Spleen (tissue), 11 donors: Measurements from ENCODE around the gene CHRDL2. TPM values are rescaled to one million over a fixed set of nuclear protein-coding genes. Genes with fewer than 3 reads are reported as not detected.

Source experiments
- DNase-seq: peaks from one replicate; pipeline ENCODE4 v3.0.0-alpha.2; 2020
- H3K27ac ChIP-seq, 8 donors: fragments of 200-600 bp; sonication (generic) in 7 of 8; 1 replicate in 4 of 8; 2 replicates in 4 of 8; pipeline versions ENCODE4 v1.5.0 to v1.8.0; 2016 to 2021; ENCODE audit warnings: inconsistent platforms in 4 of 8, mild to moderate bottlenecking in 4 of 8, moderate library complexity in 1 of 8
- H3K27me3 ChIP-seq, 7 donors: fragments of 200-600 bp; sonication (generic) in 6 of 7; replicated peaks in 1 of 7; 1 replicate in 4 of 7; 2 replicates in 3 of 7; pipeline versions ENCODE4 v1.5.0 to v1.8.0; 2016 to 2021; ENCODE audit warnings: inconsistent platforms in 3 of 7, mild to moderate bottlenecking in 1 of 7
- H3K36me3 ChIP-seq, 6 donors: fragments of 200-600 bp; sonication (generic) in 5 of 6; 1 replicate in 4 of 6; 2 replicates in 2 of 6; pipeline versions ENCODE4 v1.5.0 to v1.8.0; 2016 to 2021; ENCODE audit warnings: inconsistent platforms in 2 of 6
- H3K4me1 ChIP-seq, 6 donors: fragments of 200-600 bp; sonication (generic) in 5 of 6; 1 replicate in 3 of 6; 2 replicates in 3 of 6; pipeline versions ENCODE4 v1.5.0 to v1.8.0; 2016 to 2021; ENCODE audit warnings: inconsistent platforms in 3 of 6
- H3K4me3 ChIP-seq, 8 donors: fragments of 200-600 bp; sonication (generic) in 7 of 8; 1 replicate in 4 of 8; 2 replicates in 4 of 8; pipeline versions ENCODE4 v1.5.0 to v1.8.0; 2016 to 2021; ENCODE audit warnings: inconsistent platforms in 4 of 8, mild to moderate bottlenecking in 4 of 8, moderate library complexity in 2 of 8
- H3K9me3 ChIP-seq, 8 donors: fragments of 200-600 bp; sonication (generic) in 7 of 8; 1 replicate in 4 of 8; 2 replicates in 4 of 8; pipeline versions ENCODE4 v1.5.0 to v1.8.0; 2016 to 2021; ENCODE audit warnings: inconsistent platforms in 4 of 8
- POLR2A ChIP-seq, 3 donors: fragments of 450-650 bp; IDR thresholded peaks; one replicate each; pipeline ENCODE4 v1.5.1; 2017; ENCODE audit warnings: antibody characterized with exemption in 3 of 3, mild to moderate bottlenecking in 1 of 3
- POLR2AphosphoS5 ChIP-seq, 3 donors: sonication (generic); formaldehyde crosslinking; IDR thresholded peaks; one replicate each; pipeline ENCODE4 v1.5.1; 2017; ENCODE audit warnings: antibody characterized with exemption in 3 of 3
- WGBS, 5 donors: extraction: QIAGEN DNeasy Blood & Tissue Kit in 3 of 5; methylation state at CpG; one replicate each; pipeline versions ENCODE4 v1.1.5 to v1.1.7; 2013 to 2018; 5-methylcytosine and 5-hydroxymethylcytosine counted together
- intact Hi-C: fragments of 100-400 bp; cut with DNase I; formaldehyde crosslinking; loops from one replicate; pipeline ENCODE4 v1.15.0; 2023; ENCODE audit warnings: low total_unique reads
- polyA plus RNA-seq, 3 donors: library from polyadenylated mRNA; stranded (reverse); fragments of 200-250 nt; gene quantifications; one replicate each; pipeline ENCODE4 v1.2.1, GENCODE V29; 2013
- total RNA-seq, 7 donors: library from RNA; depleted of rRNA in 3 of 7; stranded (reverse); fragments of >200 nt in 3 of 7; fragmentation: NEBNext Ultra II Directional in 4 of 7; extraction: Animal tissue kit (Norgen Biotek cat#: 25700) in 4 of 7; gene quantifications; one replicate each; pipeline versions ENCODE4 v1.1.0 to v1.2.1, GENCODE V29; 2016 to 2021
- TF ChIP-seq, protein P1 (sequence below), 11 experiments: fragments of 200-600 bp in 7 of 11; fragments of 450-650 bp in 4 of 11; sonication (generic) in 4 of 11; IDR thresholded peaks in 8 of 11; conservative IDR thresholded peaks in 3 of 11; 1 replicate in 7 of 11; 2 replicates in 4 of 11; pipeline versions ENCODE4 v1.4.0 to v1.8.0; 2016 to 2021; ENCODE audit warnings: antibody characterized with exemption in 11 of 11, inconsistent platforms in 4 of 11, mild to moderate bottlenecking in 1 of 11
- donor health status: healthy with polysubstance abuse.
- donor health status: DM: no; HTN: no; CAD: no; lungs with moderate emphysema.
- donor health status: DM: no; HTN: no; CAD: no.
- donor health status: Bipolar disorder and iron deficiency.
- donor health status: healthy.
- donor health status: DM: no; HTN: no; CAD: no.
- donor health status: DM: yes; HTN: yes; CAD: no.

CHRDL2 gene
- total and polyA plus RNA-seq, 10 donors, result 0.24 to 2.2 (median 1.5) TPM; not detected in 5

DNA sequence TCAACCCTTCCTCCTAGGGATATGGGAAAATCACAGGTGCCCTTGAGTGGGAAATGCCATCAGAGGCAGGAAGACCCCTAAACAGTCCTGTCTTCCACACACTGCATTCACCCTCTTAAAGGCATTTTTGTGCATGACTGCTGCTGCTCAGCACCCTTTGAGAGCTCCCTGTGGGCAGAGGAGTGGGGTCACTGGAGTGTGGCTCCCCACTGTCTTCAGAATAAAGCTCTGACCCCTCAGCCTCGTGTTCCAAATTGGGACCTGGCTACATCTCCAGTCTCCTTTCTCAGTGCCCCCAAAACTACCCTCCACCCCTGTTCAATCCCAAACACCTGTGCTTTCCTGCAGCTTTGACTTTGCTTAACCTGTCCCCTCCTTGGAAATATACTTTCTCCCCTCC is 46.6 kb downstream of the CHRDL2 start:
- WGBS, 5 donors, result 82 to 100% (median 84%) methylated on average over 1 of the region's 1 CpG
- intact Hi-C loops, result no loop called here
- Histone ChIP-seq H3K9me3 (no peaks in the 10 kb centered on the region), H3K4me3 (no peak overlapping the region), H3K27me3 (peaks cover 0 to 25% (median 7%) of the 10 kb centered on the region in 7 donors), H3K36me3 (no peaks in the 10 kb centered on the region), H3K4me1 (peaks cover 0 to 28% (median 6%) of the 10 kb centered on the region in 6 donors), H3K27ac (no peak overlapping the region)
- TF ChIP-seq POLR2AphosphoS5 (IDR thresholded peaks at IDR 0.05) (no peak), POLR2A (IDR thresholded peaks at IDR 0.05) (no peak)
- TF ChIP-seq, protein P1, sequence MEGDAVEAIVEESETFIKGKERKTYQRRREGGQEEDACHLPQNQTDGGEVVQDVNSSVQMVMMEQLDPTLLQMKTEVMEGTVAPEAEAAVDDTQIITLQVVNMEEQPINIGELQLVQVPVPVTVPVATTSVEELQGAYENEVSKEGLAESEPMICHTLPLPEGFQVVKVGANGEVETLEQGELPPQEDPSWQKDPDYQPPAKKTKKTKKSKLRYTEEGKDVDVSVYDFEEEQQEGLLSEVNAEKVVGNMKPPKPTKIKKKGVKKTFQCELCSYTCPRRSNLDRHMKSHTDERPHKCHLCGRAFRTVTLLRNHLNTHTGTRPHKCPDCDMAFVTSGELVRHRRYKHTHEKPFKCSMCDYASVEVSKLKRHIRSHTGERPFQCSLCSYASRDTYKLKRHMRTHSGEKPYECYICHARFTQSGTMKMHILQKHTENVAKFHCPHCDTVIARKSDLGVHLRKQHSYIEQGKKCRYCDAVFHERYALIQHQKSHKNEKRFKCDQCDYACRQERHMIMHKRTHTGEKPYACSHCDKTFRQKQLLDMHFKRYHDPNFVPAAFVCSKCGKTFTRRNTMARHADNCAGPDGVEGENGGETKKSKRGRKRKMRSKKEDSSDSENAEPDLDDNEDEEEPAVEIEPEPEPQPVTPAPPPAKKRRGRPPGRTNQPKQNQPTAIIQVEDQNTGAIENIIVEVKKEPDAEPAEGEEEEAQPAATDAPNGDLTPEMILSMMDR (IDR thresholded peaks at IDR 0.05 in 8 of 11, conservative IDR thresholded peaks at IDR 0.05 in 3 of 11), result no peak
- DNase-seq, result peak; percentile 14

DNA sequence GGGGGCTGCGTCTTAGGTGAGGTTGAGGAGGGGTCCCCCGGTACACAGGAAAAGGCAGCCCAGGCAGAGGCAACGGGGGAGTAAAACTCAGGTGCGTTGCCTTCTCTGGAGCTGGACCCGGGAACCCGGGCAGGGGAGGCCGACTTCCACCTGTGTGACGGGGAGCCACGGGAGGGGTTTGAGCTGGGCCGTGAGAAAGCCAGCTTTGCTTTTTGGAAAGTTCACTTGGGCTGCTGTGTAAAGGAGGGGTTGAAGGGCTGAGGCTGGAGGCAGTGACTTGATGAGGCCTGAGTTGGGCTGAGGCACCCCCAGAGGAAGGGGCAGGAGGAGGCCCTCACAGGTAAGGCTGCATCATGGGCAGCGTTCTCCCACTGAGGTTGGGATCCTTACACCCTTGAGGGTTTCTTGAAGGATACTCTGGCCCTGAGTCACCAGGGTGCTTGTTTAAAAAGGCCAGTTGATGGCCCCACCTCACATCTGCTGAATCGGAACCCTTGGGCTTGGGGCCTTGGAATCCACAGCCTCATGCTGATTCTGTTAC is 47.2 kb downstream of the CHRDL2 start:
- Histone ChIP-seq H3K4me1 (peaks cover 0 to 28% (median 6%) of the 10 kb centered on the region in 6 donors), H3K27ac (no peak overlapping the region), H3K36me3 (no peaks in the 10 kb centered on the region), H3K9me3 (no peaks in the 10 kb centered on the region), H3K27me3 (peaks cover 0 to 25% (median 7%) of the 10 kb centered on the region in 7 donors), H3K4me3 (peak overlapping the region in 3 of 8 donors; percentile 23 to 58 (median 40))
- intact Hi-C loops, result no loop called here
- 72 to 81% (median 79%) methylated on average over 11 to 12 of the region's 12 CpGs for WGBS, 5 donors
- TF ChIP-seq POLR2AphosphoS5 (IDR thresholded peaks at IDR 0.05), result no peak
- TF ChIP-seq, protein P1 (IDR thresholded peaks at IDR 0.05 in 8 of 11, conservative IDR thresholded peaks at IDR 0.05 in 3 of 11), result no peak
- peak; percentile 53 for DNase-seq

DNA sequence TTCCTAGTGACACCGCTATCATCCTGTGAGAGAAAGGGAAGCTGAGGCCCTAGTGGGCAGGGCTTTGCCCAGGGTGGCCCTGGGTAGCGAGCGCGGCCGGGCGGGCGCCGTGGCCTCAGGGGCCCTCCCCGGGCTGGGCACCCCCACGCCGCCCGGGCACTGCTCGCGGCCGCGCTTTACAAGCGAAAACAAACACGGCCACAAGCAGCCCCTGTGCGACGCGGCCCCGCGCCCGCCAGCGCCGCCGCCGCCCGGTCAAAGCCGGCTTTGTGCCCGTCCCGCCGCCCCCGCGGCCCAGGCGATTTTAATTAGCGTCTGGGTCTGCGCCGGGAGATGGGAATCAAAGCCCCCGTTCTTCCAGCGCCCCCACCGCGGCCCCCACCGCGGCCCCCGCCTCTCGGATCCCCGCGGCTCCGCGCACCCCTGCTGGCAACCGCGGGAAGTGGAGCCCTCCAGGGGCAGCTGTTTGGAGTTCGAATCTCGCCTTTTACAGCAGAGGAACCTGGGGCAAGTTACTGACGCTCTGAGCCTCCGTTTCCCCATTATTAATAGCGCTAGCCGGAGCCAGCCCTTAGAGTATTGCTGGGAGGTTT is 47.9 kb downstream of the CHRDL2 start:
- DNase-seq, result peak; percentile 69
- no peaks in the 10 kb centered on the region for H3K36me3 ChIP-seq
- no peak overlapping the region for H3K27ac ChIP-seq
- peaks cover 0 to 28% (median 6%) of the 10 kb centered on the region in 6 donors for H3K4me1 ChIP-seq
- peaks cover 0 to 25% (median 7%) of the 10 kb centered on the region in 7 donors for H3K27me3 ChIP-seq
- 5 to 18% (median 6%) methylated on average over 7 to 59 of the region's 59 CpGs for WGBS, 5 donors
- TF ChIP-seq POLR2A (IDR thresholded peaks at IDR 0.05), result no peak
- TF ChIP-seq, protein P1 (IDR thresholded peaks at IDR 0.05 in 8 of 11, conservative IDR thresholded peaks at IDR 0.05 in 3 of 11), result peak in 8 of 11 experiments; percentile 19 to 57 (median 38)
- H3K9me3 ChIP-seq, result no peaks in the 10 kb centered on the region
- intact Hi-C loops, result no loop called here
- peak overlapping the region in 7 of 8 donors; percentile 5 to 58 (median 25) for H3K4me3 ChIP-seq

DNA sequence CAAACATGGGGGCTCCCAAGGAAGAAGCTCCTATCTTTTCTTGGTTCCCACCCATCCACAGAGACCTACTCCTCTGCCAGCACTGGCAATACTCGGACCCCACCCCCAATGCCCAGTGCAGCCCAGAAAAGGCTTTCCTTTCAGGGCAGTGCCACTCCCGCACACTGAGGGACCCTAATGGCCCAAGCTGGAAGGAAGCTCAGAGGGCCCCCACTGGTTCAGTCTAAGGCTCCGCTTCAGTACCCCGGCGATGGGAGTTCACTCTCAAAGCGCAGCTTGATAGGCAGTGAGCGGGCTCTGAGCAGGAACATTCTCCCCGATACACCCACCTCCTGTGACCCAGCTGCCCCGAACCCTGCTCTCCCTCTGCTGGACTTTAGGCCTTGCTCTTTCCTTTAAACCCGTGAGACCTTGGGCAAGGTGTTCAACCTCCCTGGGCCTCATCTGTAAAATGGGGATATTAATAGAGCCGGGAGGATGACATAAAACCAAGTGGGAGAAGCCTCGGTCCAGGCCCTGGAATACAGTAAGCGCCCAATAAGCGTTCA is 48.4 kb downstream of the CHRDL2 start:
- 81 to 94% (median 89%) methylated on average over 14 of the region's 14 CpGs for WGBS, 5 donors
- Histone ChIP-seq H3K9me3 (no peaks in the 10 kb centered on the region), H3K36me3 (no peaks in the 10 kb centered on the region), H3K27ac (no peak overlapping the region), H3K4me3 (peak overlapping the region in 6 of 8 donors; percentile 21 to 58 (median 26)), H3K27me3 (peaks cover 0 to 25% (median 7%) of the 10 kb centered on the region in 7 donors), H3K4me1 (peaks cover 0 to 22% (median 6%) of the 10 kb centered on the region in 6 donors)
- peak; percentile 37 for DNase-seq
- intact Hi-C loops, result no loop called here
- no peak for TF ChIP-seq POLR2AphosphoS5 (IDR thresholded peaks at IDR 0.05)
